HG02798 (cell line): Measurements from ENCODE around the gene LMF2.

Experiments
- ATAC-seq: cut with Tn5 transposase; IDR thresholded peaks from one replicate; pipeline ENCODE4 v1.9.1; 2021; ENCODE audit warnings: mild to moderate bottlenecking; ENCODE audit not compliant: unreplicated experiment, poor library complexity

The LMF2 gene

GRCh38 chr22:50505276-50505775, 2.2 kb downstream of the LMF2 start:
- ATAC-seq = no peak

DNA sequence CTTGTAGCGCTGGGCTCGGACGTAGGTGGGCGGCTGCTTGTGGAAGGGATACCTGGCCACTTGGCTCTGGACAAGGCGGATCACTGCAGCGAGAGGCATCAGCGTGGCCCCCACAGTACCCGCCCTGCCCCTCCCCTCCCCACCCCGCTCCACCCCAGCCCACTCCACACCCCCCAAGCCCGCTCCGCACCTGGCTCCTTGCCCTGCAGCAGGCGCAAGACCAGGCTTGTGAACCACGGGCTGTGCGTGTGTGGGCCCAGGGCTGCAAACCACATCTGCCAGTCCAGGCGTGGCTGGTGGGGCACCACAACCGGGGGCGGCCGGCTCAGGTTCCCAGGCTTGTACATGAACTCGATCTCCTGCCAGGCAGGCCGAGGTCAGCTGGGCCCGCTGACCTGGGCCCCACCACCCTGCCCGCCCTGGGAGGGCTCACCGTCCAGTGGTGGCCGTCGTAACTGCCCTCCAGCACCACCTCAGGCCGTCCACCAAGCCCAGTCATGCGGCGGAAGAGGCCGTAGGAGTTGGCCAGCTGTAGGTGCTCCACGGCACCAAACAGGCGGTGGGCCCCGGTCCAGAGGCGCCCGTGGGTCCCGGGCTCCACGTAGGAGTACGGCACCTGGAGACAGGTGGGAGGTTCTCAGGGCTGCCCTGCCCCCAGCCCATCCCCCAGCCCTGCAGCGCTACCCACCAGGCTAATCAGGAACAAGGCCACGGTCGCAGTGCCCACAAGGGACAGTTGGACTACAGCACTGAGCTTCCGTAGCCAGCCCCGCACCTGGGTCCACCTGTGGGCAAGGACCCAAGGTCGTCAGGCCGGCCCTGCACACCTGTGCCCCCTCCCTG, 2.9 kb downstream of the LMF2 start:
- ATAC-seq = no peak

GRCh38 chr22:50503475-50504145, 3.9 kb downstream of the LMF2 start:
- ATAC-seq = no peak

DNA sequence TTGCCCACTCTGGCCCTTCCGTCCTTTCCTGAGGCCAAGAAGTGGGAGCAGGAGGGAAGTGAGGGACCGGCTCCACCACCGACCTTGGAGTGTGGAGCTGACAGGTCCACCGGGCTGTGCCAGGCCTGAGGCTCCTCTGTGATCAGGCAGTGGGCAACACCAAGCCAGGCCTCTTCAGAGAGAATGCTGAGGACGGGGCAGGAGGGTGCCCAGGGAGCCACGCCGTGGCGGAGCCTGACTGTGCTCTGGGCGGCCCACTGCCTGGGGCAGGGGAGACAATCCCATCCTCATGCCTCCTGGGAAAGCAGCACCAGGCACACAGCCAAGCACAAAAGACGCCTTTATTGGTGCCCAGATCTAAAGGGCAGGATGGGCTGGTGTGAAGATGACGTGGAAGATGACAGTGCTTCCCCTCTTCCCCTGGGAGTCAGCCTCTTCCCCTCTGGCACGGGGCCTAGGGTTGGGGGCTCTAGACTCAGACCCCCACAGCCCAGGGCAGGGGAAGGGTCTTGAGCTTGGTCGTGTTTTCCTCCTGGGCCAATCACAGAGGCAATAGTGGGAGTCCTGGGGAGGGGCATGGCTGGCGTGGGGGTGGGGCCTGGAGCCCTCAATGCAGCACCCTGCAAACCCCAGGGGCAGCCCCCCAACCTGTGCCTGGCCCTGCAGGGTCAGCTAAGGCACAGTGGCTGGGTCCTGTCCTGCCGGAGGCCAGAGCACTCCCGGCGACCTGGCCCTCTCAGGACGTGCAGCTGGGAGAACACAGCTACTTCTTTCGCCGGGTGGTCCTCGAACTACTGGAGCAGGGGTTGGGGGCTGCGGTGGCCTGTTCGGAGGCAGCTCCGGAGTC, 4.7 kb downstream of the LMF2 start:
- no peak for ATAC-seq

- ATAC-seq = no peak
These were observed 5.4 kb downstream of the LMF2 start for GRCh38 chr22:50502096-50502495.

GRCh38 chr22:50500452-50500851, 7.0 kb downstream of the LMF2 start:
- ATAC-seq = no peak

DNA sequence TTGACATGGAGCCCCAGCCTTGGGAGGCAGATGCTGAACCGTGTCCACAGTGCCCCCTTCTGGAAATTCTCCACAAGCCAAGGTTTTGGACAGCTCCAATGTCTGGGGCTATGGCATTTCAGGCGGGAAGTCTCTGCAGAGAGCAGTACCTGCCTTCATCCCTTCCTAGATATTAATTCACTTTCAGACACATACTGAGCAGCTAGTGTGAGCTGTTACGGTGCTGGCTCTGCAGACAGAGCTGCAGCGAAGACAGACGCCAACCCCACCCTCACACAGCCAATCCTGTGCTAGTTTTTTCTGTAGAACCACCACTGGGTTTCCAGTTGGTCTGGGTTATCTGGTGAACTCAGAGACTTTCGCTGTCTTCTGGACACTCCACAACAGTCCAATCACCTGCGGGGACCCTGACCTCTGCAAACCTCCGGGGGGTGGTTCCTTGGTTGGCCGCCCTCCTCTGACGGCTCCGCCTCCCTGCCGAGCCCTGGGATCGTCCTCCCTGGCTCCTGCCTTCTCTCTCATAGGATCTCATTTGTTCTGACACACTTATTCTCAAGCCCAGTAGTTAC, 9.1 kb downstream of the LMF2 start:
- no peak for ATAC-seq

- no peak for ATAC-seq
These were observed 10.4 kb downstream of the LMF2 start for GRCh38 chr22:50497093-50497492.

DNA sequence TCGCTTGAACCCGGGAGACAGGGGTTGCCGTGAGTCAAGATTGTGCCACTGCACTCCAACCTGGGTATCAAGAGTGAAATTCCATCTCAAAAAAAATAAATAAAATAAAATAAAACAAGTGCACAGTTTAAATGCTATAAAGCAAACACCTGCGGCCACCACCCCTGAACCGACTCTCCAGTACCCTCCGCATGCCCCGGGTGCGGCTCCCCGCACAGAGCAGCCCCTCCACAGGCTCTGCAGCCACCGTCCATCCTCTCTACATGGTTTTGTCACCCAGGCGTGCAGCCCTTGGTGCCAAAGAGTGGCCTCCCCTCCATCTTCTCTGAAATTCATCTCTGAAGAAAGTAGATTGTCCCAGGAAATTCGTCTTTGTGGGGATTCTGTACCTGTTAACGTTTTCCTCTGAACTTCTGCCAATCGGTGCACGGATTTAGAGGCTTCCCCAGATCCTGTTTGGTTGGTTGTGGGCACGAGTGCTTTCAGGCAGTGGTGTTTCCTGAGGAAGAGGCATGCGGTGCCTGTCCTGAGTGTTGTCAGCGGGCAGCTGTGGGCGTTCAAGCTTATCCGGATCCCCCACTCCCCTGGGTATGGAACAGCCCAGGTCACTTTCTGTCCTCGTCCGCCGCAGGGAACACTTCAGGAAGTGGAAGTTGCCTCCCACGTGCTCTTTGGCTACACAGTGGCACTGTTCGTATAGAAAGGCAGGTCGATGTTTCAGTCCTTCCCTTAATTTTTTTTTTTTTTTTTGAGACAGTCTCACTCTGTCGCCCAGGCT, 16.8 kb downstream of the LMF2 start:
- no peak for ATAC-seq

GRCh38 chr22:50489363-50490243, 17.9 kb downstream of the LMF2 start:
- no peak for ATAC-seq

DNA sequence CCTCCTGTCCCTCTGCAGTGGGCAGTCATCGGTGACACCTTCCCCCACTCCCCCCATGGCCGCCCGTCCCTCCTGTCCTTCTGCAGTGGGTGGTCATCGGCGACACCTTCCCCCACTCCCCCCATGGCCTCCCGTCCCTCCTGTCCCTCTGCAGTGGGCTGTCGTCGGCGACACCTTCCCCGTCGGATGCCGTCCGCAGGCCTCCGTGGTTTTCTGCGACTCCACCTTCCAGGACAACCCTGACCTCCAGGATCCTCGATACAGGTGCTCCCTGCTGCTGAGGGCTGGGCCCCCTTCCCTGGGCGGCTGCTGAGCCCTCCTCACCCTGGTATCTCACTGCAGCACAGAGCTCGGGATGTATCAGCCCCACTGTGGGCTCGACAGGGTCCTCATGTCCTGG, 18.6 kb downstream of the LMF2 start:
- no peak for ATAC-seq

GRCh38 chr22:50488006-50488677, 19.4 kb downstream of the LMF2 start:
- ATAC-seq = no peak

DNA sequence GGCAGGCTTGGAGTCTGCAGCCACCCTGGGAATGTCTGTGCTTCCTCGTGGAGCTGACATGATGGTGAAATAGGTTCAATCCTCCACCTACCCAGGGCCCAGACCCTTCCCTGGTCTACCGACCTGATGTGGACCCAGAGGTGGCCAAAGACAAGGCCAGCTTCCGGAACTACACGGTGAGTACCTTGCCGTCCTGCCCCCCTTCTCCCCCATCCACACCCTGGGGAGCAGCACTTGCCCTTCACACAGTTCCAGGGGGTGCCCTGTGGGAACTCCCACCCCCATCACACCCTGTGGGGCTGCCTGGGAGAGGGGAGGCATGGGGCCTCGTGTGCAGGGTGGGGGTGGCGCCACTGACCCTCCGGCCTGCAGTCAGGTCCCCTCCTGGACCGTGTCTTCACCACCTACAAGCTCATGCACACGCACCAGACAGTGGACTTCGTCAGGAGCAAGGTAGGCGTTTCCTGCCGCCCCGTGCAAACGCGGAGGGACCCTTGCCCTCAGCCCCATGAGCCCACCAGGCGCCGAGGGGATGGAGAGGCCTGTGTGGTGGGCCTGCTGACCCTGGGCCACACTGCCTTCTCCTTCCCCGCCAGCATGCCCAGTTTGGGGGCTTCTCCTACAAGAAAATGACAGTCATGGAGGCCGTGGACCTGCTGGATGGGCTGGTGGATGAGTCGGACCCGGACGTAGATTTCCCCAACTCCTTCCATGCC, 20.1 kb downstream of the LMF2 start:
- no peak for ATAC-seq

DNA sequence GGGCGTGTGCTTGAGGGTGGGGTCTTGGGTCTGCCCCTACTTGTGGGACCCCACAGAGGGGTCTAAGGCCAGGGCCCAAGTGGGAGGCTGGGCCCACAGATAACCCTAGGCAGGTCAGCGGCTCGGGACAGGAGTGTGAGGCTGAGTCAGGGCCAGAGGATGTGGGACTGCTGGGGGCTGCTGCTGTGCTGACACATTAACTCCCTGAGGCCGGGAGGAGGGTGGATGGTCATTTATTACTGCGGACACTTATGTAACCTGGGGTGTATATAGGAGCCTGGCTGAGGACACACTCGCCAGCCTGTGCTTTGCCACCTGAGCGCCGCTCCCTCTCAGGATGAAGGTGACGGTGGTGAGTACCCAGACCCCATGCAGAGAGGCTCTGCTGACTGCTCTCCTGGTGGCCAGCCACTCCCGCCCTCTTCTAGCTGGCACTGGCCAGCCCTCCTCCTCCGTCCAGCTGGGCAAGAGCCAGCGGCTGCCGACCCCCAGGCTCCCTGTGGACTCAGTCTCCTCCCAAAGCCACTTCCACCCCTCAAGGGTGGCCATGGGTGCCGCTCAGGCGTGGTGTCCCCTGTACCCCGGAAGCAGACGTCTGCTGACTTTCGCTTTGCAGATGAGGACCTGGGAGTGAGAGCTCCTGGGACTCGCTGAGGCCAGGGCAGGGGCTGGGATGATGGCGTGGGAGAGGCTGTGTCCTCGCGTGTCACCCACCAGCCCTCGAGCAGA, 20.8 kb downstream of the LMF2 start, which contains the start of gene MIOX:
Gene MIOX, plus strand, starts transcription at position 299 of the 729 bp plus-strand sequence. Its CDS starts 39 bp downstream, at position 338.
- no peak for ATAC-seq

GRCh38 chr22:50485221-50486131, 22.0 kb downstream of the LMF2 start:
- no peak for ATAC-seq
